AG10803 (cell line): ENCODE results near the gene FMO2.

Source experiments
- DNase-seq: peaks from one replicate; pipeline ENCODE4 v3.0.0; 2010; ENCODE audit warnings: low read depth
- H3K4me3 ChIP-seq: 2 replicates; pipeline ENCODE4 v1.5.1; 2011; ENCODE audit warnings: mild to moderate bottlenecking, low read length, control low read depth
- TF ChIP-seq, protein P1 (sequence below): conservative IDR thresholded peaks from 2 replicates; pipeline ENCODE4 v1.5.1; 2011; ENCODE audit warnings: mild to moderate bottlenecking, low read length, control low read depth, inconsistent platforms

Gene FMO2

GRCh38 chr1:171174560-171175294 is 10.4 kb upstream of the FMO2 start:
- TF ChIP-seq, protein P1, sequence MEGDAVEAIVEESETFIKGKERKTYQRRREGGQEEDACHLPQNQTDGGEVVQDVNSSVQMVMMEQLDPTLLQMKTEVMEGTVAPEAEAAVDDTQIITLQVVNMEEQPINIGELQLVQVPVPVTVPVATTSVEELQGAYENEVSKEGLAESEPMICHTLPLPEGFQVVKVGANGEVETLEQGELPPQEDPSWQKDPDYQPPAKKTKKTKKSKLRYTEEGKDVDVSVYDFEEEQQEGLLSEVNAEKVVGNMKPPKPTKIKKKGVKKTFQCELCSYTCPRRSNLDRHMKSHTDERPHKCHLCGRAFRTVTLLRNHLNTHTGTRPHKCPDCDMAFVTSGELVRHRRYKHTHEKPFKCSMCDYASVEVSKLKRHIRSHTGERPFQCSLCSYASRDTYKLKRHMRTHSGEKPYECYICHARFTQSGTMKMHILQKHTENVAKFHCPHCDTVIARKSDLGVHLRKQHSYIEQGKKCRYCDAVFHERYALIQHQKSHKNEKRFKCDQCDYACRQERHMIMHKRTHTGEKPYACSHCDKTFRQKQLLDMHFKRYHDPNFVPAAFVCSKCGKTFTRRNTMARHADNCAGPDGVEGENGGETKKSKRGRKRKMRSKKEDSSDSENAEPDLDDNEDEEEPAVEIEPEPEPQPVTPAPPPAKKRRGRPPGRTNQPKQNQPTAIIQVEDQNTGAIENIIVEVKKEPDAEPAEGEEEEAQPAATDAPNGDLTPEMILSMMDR = no peak
- no peak for DNase-seq
- H3K4me3 ChIP-seq = no peak overlapping the region

DNA sequence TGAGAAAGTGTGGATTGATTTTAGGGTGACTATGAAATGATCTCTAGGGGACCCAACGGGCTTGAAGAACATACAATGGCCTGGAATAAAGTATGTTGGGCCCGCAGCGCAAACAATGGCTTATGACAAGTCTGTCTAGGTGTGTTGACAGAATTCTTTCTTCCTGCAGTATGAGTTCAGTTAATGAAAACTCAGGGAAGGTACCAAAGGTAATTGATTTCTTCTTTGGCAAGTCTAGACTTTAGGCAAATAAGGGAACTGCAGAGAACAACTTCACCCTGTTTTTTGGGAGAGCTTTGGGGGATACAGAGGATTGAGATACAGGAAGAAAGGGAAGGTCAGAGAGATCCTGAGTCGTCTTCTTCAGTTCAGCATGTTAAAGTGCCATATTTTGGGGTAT is 7.8 kb upstream of the FMO2 start:
- TF ChIP-seq, protein P1 = no peak
- H3K4me3 ChIP-seq = no peak overlapping the region
- DNase-seq = no peak

- TF ChIP-seq, protein P1 = no peak
- no peak overlapping the region for H3K4me3 ChIP-seq
- no peak for DNase-seq
Observed at GRCh38 chr1:171179318-171180227, 5.5 kb upstream of the FMO2 start.

GRCh38 chr1:171180670-171181069 is 4.4 kb upstream of the FMO2 start:
- TF ChIP-seq, protein P1 = no peak
- H3K4me3 ChIP-seq = no peak overlapping the region
- no peak for DNase-seq

DNA sequence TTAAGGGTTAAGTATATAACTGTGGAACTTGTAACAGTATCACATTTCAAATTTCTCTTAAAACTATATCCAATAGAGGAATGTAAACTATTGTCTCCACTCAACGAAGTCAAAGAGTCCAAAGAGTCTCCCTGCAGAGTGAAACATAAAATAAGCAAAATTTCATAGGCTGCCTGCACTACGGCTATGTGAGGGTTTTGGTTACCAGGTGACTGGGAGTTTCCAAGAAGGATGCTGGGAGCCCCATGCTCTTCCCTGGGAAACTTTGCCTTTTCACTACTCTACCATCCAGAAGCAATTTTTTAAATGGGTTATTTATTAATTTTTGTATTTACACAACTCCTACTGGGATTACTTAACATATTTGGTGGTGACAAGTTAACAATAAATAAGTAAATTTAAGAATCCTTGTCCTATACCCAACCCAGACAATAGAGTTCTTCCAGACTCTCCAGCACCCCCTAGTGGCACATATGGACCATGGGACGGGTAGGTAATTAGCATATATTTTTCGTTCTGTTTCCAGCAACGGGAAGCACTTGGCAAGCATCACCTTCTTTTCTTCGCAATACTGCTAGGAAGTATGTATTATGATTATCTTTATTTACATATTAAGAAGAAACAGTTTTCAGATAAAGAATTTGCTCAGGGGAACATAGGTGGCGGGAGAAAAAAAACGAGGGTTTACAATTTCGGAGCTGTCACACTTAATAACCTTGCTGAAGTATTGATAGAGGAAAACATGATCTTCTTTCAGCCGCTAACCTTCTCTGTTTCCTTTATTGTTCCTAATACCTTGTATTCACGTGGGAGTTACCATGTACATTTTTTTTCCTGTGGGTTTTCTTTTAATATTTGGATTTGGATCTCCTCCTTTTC is 3.5 kb downstream of the FMO2 start:
- H3K4me3 ChIP-seq = no peak overlapping the region
- peak; percentile 67 for DNase-seq
- TF ChIP-seq, protein P1 = peak; percentile 95

- peak; percentile 11 for DNase-seq
- TF ChIP-seq, protein P1 = no peak
- no peak overlapping the region for H3K4me3 ChIP-seq
Observed at GRCh38 chr1:171191992-171192391, 6.9 kb downstream of the FMO2 start.
